Kidney (tissue), 14 donors: Measurements from ENCODE around the gene KCNG2. TPM values are rescaled to one million over a fixed set of nuclear protein-coding genes. Genes with fewer than 3 reads are reported as not detected.

Experiments used
- DNase-seq, 5 donors: peaks; one replicate each; pipeline ENCODE4 v3.0.0-alpha.2; 2013 to 2020
- FAIRE-seq: peaks from 2 replicates; lab custom pipeline; 2012; peaks lifted over from hg19 to GRCh38; lab: Jason Lieb, UNC
- H3K27ac ChIP-seq, 2 donors: one replicate each; pipeline ENCODE4 v1.7.0; 2013; ENCODE audit warnings: low read depth in 2 of 2, low read length in 2 of 2, inconsistent platforms in 1 of 2
- H3K27me3 ChIP-seq: one replicate; pipeline ENCODE4 v1.7.1; 2013; ENCODE audit warnings: low read length, inconsistent platforms; ENCODE audit not compliant: control insufficient read depth, insufficient read depth
- H3K36me3 ChIP-seq, 3 donors: one replicate each; pipeline versions ENCODE4 v1.7.0 to v1.7.1; 2013; ENCODE audit warnings: low read length in 3 of 3, control low read depth in 1 of 3, inconsistent platforms in 1 of 3; ENCODE audit not compliant: insufficient read depth in 3 of 3, control insufficient read depth in 2 of 3
- H3K4me1 ChIP-seq, 3 donors: one replicate each; pipeline versions ENCODE4 v1.7.0 to v1.7.1; 2013; ENCODE audit warnings: low read length in 3 of 3, inconsistent platforms in 1 of 3, low read depth in 1 of 3; ENCODE audit not compliant: control insufficient read depth in 2 of 3, insufficient read depth in 2 of 3
- H3K4me3 ChIP-seq, 3 donors: one replicate each; pipeline versions ENCODE4 v1.7.0 to v1.8.1; 2013; ENCODE audit warnings: low read length in 3 of 3, control low read depth in 1 of 3, inconsistent platforms in 1 of 3
- H3K9ac ChIP-seq, 3 donors: one replicate each; pipeline versions ENCODE4 v1.7.0 to v1.7.1; 2013; ENCODE audit warnings: low read length in 3 of 3, control low read depth in 1 of 3, inconsistent platforms in 1 of 3
- H3K9me3 ChIP-seq, 3 donors: one replicate each; pipeline versions ENCODE4 v1.7.0 to v1.7.1; 2013; ENCODE audit warnings: low read length in 3 of 3, control low read depth in 1 of 3, inconsistent platforms in 1 of 3; ENCODE audit not compliant: control insufficient read depth in 2 of 3, insufficient read depth in 1 of 3
- intact Hi-C: fragments of 100-400 bp; cut with DNase I; formaldehyde crosslinking; loops from one replicate; pipeline ENCODE4 v1.11.1; 2022
- polyA plus RNA-seq: library from polyadenylated mRNA; stranded (reverse); fragments of 350-450 nt; fragmentation: Illumina TruSeq; extraction: RNeasy Lipid Tissue Mini Kit (QIAGEN cat#74804); gene quantifications from one replicate; pipeline ENCODE4 v1.2.3, GENCODE V29; 2014; ENCODE audit warnings: low read depth, low replicate concordance; ENCODE audit not compliant: insufficient read depth
- total RNA-seq: library from RNA; stranded (reverse); fragmentation: NEBNext Ultra II Directional; extraction: Animal tissue kit (Norgen Biotek cat#: 25700); gene quantifications from one replicate; pipeline ENCODE4 v1.2.1, GENCODE V29; 2021
- TF ChIP-seq, protein P1 (sequence below): IDR thresholded peaks from 3 replicates; pipeline ENCODE4 v1.5.1; 2012; ENCODE audit warnings: mild to moderate bottlenecking, moderate library complexity, borderline replicate concordance; ENCODE audit not compliant: insufficient read depth; ENCODE audit errors: extremely low read depth
- donor health status: control.
- donor health status: control.
- donor health status: control.
- donor health status: control.
- donor health status: control.
- donor health status: DM: yes; HTN: yes; CAD: no.
- donor health status: Normal renal cell carcinoma (clear cell type).

KCNG2 gene
- total and polyA plus RNA-seq, 2 donors from 2014 or later = 0.76 TPM; not detected in 1

DNA sequence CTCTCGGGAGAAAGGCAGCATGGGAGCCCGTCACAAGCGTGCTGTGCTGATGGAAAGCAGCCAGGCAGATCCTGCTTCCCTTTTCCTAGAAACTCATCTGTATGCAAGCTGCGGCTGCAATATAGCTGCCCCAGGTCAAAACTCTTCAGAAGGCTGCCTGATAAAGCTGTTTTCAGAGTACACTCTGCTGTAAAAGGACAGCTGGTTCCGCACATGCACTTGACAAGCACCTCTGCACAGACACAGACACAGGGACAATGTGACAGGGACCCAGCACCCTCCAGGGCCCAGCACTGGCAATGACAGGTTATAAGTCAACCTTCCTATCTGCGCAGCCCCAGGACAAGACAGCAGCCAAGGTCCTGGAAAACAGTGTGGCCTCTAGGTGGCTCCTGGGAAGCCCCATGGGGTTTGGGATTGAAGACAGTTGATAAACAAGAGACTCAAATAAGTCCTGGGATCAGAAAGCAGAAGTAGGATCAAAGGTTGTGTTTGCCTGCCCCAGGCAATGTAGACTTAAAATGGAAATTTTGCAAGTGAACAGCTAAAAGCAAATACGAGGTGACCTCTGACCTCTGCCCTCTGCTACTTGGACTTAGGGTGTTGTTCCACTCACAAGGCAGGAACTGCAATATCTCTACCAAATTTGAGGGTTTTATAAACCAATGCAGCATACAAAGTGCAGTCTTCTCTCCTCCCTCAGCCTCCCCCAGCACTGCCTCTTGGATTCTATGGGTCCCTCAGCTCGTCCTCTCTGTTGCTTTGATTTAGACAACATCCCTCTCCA is 136.8 kb downstream of the KCNG2 start:
- Histone ChIP-seq H3K4me1 (peaks cover 0 to 6% (median 0%) of the 10 kb centered on the region in 3 donors), H3K27me3 (no peaks in the 10 kb centered on the region), H3K36me3 (peaks cover 3 to 25% (median 12%) of the 10 kb centered on the region in 3 donors), H3K4me3 (no peak overlapping the region), H3K9ac (no peak overlapping the region), H3K27ac (peak overlapping the region in 1 of 2 donors; percentile 37), H3K9me3 (peaks cover 0 to 16% (median 8%) of the 10 kb centered on the region in 3 donors)
- DNase-seq = peak in 2 of 5 donors; percentile 24 to 54
- intact Hi-C loops = no loop called here
- TF ChIP-seq, protein P1, sequence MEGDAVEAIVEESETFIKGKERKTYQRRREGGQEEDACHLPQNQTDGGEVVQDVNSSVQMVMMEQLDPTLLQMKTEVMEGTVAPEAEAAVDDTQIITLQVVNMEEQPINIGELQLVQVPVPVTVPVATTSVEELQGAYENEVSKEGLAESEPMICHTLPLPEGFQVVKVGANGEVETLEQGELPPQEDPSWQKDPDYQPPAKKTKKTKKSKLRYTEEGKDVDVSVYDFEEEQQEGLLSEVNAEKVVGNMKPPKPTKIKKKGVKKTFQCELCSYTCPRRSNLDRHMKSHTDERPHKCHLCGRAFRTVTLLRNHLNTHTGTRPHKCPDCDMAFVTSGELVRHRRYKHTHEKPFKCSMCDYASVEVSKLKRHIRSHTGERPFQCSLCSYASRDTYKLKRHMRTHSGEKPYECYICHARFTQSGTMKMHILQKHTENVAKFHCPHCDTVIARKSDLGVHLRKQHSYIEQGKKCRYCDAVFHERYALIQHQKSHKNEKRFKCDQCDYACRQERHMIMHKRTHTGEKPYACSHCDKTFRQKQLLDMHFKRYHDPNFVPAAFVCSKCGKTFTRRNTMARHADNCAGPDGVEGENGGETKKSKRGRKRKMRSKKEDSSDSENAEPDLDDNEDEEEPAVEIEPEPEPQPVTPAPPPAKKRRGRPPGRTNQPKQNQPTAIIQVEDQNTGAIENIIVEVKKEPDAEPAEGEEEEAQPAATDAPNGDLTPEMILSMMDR = no peak
- no peak for FAIRE-seq

DNA sequence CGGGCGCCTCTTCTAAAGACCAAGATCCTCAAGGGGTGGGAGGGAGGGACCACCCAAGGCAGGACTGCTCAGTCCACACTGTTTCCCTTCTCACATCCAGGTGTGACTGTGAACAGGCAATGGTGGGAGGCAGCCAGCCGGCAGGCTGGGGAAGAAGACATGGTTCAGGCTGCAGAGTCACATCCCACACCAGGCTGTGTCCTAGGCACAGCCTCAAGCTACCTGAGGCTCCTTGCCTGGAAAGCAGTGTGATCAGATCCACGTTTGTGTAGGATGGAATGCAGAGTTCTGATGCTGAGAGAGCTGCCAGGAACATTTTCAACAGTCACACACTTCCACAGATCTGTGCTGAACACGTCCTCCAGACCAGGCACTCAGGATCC is 137.4 kb downstream of the KCNG2 start:
- Histone ChIP-seq H3K4me1 (peaks cover 0 to 6% (median 0%) of the 10 kb centered on the region in 3 donors), H3K9ac (no peak overlapping the region), H3K4me3 (no peak overlapping the region), H3K27ac (no peak overlapping the region), H3K9me3 (peaks cover 0 to 11% (median 3%) of the 10 kb centered on the region in 3 donors), H3K27me3 (no peaks in the 10 kb centered on the region), H3K36me3 (peaks cover 0 to 20% (median 12%) of the 10 kb centered on the region in 3 donors)
- FAIRE-seq (no peak), DNase-seq (peak in 2 of 5 donors; percentile 12 to 16)
- TF ChIP-seq, protein P1 = no peak
- intact Hi-C loops = no loop called here

DNA sequence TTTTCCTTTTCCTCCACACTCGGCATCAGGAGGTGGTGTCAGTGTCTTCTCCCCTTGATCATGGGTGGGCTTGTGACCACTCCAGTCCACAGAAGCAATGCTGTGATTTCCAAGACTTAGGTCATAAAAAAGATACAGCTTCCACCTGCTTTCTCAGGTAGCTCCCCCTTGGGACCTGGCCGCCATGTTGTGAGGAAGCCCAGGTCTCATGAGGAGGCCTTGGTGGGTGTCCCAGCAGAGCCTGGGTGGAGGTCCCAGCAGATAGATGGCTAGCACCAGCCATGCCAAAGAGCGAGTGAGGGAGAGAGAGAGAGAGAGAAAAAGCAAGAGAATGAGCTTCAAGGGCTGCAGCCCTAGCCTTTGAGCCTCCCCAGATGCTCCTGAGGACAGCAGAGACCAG is 137.8 kb downstream of the KCNG2 start:
- intact Hi-C loops = no loop called here
- TF ChIP-seq, protein P1 = no peak
- peaks cover 0 to 6% (median 0%) of the 10 kb centered on the region in 3 donors for H3K4me1 ChIP-seq
- no peak for FAIRE-seq
- peak in 1 of 5 donors; percentile 41 for DNase-seq
- no peak overlapping the region for H3K27ac ChIP-seq
- H3K4me3 ChIP-seq = no peak overlapping the region
- peaks cover 0 to 8% (median 3%) of the 10 kb centered on the region in 3 donors for H3K9me3 ChIP-seq
- H3K36me3 ChIP-seq = peaks cover 0 to 17% (median 12%) of the 10 kb centered on the region in 3 donors
- no peaks in the 10 kb centered on the region for H3K27me3 ChIP-seq
- no peak overlapping the region for H3K9ac ChIP-seq
